Common myeloid progenitor, CD34-positive (primary cell): ENCODE data around the gene C5orf24.
"Not testable (repeated sequence)": the region's sequence is repeated elsewhere in the genome, so short reads cannot be mapped to it uniquely, and the experiment has no call there.

ENCODE experiments used
- CTCF ChIA-PET: fragments of 350-600 bp; sonication (Branson Sonifier 250); formaldehyde crosslinking; loops from one replicate; lab custom pipeline; 2021; ENCODE audit warnings: antibody characterized with exemption; lab: Charles Lee
- POLR2A ChIA-PET: fragments of 350-600 bp; sonication (Branson Sonifier 250); formaldehyde crosslinking; loops from one replicate; lab custom pipeline; 2021; ENCODE audit warnings: antibody characterized with exemption; lab: Charles Lee
- DNase-seq, 3 donors: peaks; one replicate each; pipeline versions ENCODE4 v3.0.0 to v3.0.0-alpha.2; 2013
- H3K27ac ChIP-seq, 2 experiments: 1 replicate in 1 of 2; 2 replicates in 1 of 2; pipeline ENCODE4 v1.7.0; 2013; ENCODE audit warnings: inconsistent platforms in 2 of 2, low read length in 2 of 2, mild to moderate bottlenecking in 2 of 2, low read depth in 1 of 2, moderate library complexity in 1 of 2; ENCODE audit not compliant: severe bottlenecking in 2 of 2, insufficient read depth in 1 of 2, poor library complexity in 1 of 2
- H3K27me3 ChIP-seq, 5 experiments: replicated peaks in 2 of 5; 1 replicate in 3 of 5; 2 replicates in 2 of 5; pipeline versions ENCODE4 v1.6.1 to v1.7.0; 2013; ENCODE audit warnings: low read length in 4 of 5, mild to moderate bottlenecking in 2 of 5, moderate library complexity in 2 of 5, inconsistent platforms in 1 of 5; ENCODE audit not compliant: insufficient read depth in 5 of 5, control insufficient read depth in 4 of 5
- H3K36me3 ChIP-seq, 4 experiments: 1 replicate in 2 of 4; 2 replicates in 2 of 4; pipeline versions ENCODE4 v1.6.1 to v1.7.0; 2013; ENCODE audit warnings: low read length in 3 of 4, control low read depth in 1 of 4, mild to moderate bottlenecking in 1 of 4; ENCODE audit not compliant: control insufficient read depth in 4 of 4, insufficient read depth in 4 of 4
- H3K4me1 ChIP-seq, 4 experiments: 1 replicate in 3 of 4; 2 replicates in 1 of 4; pipeline versions ENCODE4 v1.6.1 to v1.7.1; 2013; ENCODE audit warnings: low read length in 3 of 4, mild to moderate bottlenecking in 3 of 4, control low read depth in 1 of 4, inconsistent platforms in 1 of 4, moderate library complexity in 1 of 4; ENCODE audit not compliant: control insufficient read depth in 4 of 4, insufficient read depth in 4 of 4; ENCODE audit errors: control extremely low read depth in 1 of 4
- H3K4me3 ChIP-seq, 7 experiments: 1 replicate in 4 of 7; 2 replicates in 3 of 7; pipeline versions ENCODE4 v1.5.1 to v1.7.0; 2013; ENCODE audit warnings: mild to moderate bottlenecking in 7 of 7, low read length in 6 of 7, moderate library complexity in 6 of 7, inconsistent platforms in 2 of 7, low read depth in 2 of 7, control low read depth in 1 of 7; ENCODE audit not compliant: insufficient read depth in 4 of 7, control insufficient read depth in 1 of 7; ENCODE audit errors: extremely low read depth in 1 of 7
- H3K9me3 ChIP-seq, 5 experiments: 1 replicate in 4 of 5; 2 replicates in 1 of 5; pipeline versions ENCODE4 v1.6.1 to v1.7.1; 2013; ENCODE audit warnings: low read length in 4 of 5, mild to moderate bottlenecking in 2 of 5, inconsistent platforms in 1 of 5, low read depth in 1 of 5, moderate library complexity in 1 of 5; ENCODE audit not compliant: control insufficient read depth in 4 of 5, insufficient read depth in 2 of 5; ENCODE audit errors: control extremely low read depth in 1 of 5
- WGBS: methylation state at CpG from one replicate; pipeline ENCODE4 v1.1.5; 2013; ENCODE audit not compliant: insufficient coverage; 5-methylcytosine and 5-hydroxymethylcytosine counted together

C5orf24 gene

GRCh38 chr5:134849434-134849933, 3.7 kb downstream of the C5orf24 start:
- CTCF ChIA-PET = interaction anchor here (1.2 to 1.9 kb wide), 3 partner anchors 13 to 55 kb away, joined by 4 to 11 read pairs (median 4); partner anchors contain the start of gene PCBD2

GRCh38 chr5:134851307-134851923, 5.6 kb downstream of the C5orf24 start:
- peak; percentile 33 to 44 (median 41) for DNase-seq
- ChIA-PET POLR2A (no interaction called here), CTCF (interaction anchor here (0.7 to 1.2 kb wide), 7 partner anchors 9 to 113 kb away, joined by 3 to 5 read pairs (median 3); partner anchors contain the start of genes CAMLG and PCBD2)
- H3K27ac ChIP-seq = no peak overlapping the region
- H3K9me3 ChIP-seq = no peaks in the 10 kb centered on the region
- peaks cover 7 to 13% (median 11%) of the 10 kb centered on the region in 4 experiments for H3K4me1 ChIP-seq
- WGBS = no CpG with 5 or more reads among the region's 1 CpG
- H3K27me3 ChIP-seq = no peaks in the 10 kb centered on the region
- H3K4me3 ChIP-seq = no peak overlapping the region
- H3K36me3 ChIP-seq = peaks cover 6 to 35% (median 21%) of the 10 kb centered on the region in 4 experiments

More at GRCh38 chr5:134849434-134849933, 3.7 kb downstream of the C5orf24 start:
- H3K27me3 ChIP-seq, H3K4me3 ChIP-seq, H3K27ac ChIP-seq, DNase-seq, H3K9me3 ChIP-seq: not testable (repeated sequence)
- 100% methylated on average over 2 of the region's 7 CpGs for WGBS
- POLR2A ChIA-PET = interaction anchor here (0.6 kb wide), 1 partner anchor 15 kb away, joined by 3 read pairs; no protein-coding TSS in a partner anchor
- Histone ChIP-seq H3K36me3 (peaks cover 4 to 18% (median 7%) of the 10 kb centered on the region in 4 experiments), H3K4me1 (peaks cover 11 to 20% (median 16%) of the 10 kb centered on the region in 4 experiments)

- POLR2A ChIA-PET, H3K27ac ChIP-seq, CTCF ChIA-PET, H3K27me3 ChIP-seq, DNase-seq, H3K4me3 ChIP-seq, H3K9me3 ChIP-seq, H3K4me1 ChIP-seq: not testable (repeated sequence)
- H3K36me3 ChIP-seq = peaks cover 10 to 53% (median 33%) of the 10 kb centered on the region in 4 experiments
- no CpG with 5 or more reads among the region's 7 CpGs for WGBS
These were observed 10.7 kb downstream of the C5orf24 start for GRCh38 chr5:134856465-134856864.

DNA sequence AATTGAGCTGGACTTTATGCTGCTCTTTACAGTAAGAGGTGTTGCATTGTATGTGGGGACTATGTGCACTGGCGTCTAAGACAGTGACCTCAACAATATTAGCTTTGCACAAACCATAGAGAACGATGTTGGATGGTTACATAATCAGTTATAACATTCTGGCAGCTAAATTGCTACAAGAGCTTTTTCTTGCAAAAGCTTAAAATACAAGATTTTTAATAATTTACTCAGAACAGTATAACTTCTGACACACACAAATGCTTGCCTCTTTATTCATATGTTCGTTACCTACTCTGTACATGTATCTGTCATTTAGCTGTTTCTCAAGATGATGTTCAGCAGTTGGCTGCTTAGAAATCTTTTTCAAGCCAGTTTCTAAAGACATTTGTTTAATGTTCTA, 11.6 kb downstream of the C5orf24 start:
- Histone ChIP-seq H3K9me3 (no peaks in the 10 kb centered on the region), H3K36me3 (peaks cover 9 to 48% (median 31%) of the 10 kb centered on the region in 4 experiments), H3K27ac (no peak overlapping the region), H3K4me1 (no peaks in the 10 kb centered on the region), H3K4me3 (no peak overlapping the region), H3K27me3 (no peaks in the 10 kb centered on the region)
- CTCF ChIA-PET = interaction anchor here (1.1 kb wide), 1 partner anchor 47 kb away, joined by 3 read pairs; the partner anchor contains the start of gene PCBD2
- DNase-seq = no peak
- 95% methylated on average over 3 of the region's 3 CpGs for WGBS
- POLR2A ChIA-PET = no interaction called here

DNA sequence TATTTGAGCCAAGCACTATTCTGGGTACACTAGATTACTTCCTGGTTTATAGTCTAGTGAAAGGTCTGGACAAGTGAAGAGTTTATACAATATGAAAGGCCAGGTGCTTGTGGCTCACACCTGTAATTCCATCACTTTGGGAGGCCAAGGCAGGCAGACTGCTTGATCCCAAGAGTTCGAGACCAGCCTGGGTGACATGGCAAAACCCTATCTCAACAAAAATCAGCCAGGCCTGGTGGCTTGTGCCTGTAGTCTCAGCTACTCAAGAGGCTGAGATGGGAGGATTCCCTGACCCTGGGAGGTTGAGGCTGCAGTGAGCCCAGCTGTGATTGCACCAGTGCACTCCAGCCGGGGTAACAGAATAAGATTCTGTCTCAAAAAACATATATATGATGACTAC, 18.9 kb downstream of the C5orf24 start:
- no peaks in the 10 kb centered on the region for H3K4me1 ChIP-seq
- ChIA-PET POLR2A (no interaction called here), CTCF (interaction anchor here (1.2 to 1.5 kb wide), 2 partner anchors 10 to 13 kb away, joined by 3 to 5 read pairs; no protein-coding TSS in a partner anchor)
- H3K9me3 ChIP-seq = no peaks in the 10 kb centered on the region
- H3K4me3 ChIP-seq = no peak overlapping the region
- no peak overlapping the region for H3K27ac ChIP-seq
- H3K27me3 ChIP-seq = no peaks in the 10 kb centered on the region
- DNase-seq = no peak
- H3K36me3 ChIP-seq = peaks cover 2 to 8% (median 6%) of the 10 kb centered on the region in 4 experiments
- 100% methylated on average over 1 of the region's 2 CpGs for WGBS

DNA sequence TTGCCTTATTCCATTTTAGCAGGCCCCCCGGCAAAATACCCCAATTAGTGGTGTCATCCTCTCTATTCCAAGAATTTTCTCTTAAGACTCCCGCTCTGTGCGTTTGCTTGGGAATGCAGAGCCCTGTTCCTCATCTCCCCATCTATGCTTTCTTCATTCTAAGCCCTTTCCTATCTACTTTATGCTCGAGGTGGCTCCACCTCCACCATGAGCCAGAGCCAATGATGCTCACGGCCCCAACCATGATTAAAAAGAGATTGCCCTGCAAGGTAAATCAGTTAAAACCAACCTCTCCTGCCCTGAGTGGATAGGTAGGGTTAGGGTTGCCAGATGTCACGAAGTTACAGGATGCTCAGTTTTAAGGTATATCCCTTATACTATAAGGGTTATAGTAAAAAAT, 27.7 kb downstream of the C5orf24 start:
- H3K27ac ChIP-seq = peak overlapping the region in 1 of 2 experiments; percentile 85
- peaks cover 0 to 23% (median 15%) of the 10 kb centered on the region in 4 experiments for H3K4me1 ChIP-seq
- POLR2A ChIA-PET = interaction anchor here (1.6 kb wide), 1 partner anchor 31 kb away, joined by 8 read pairs; the partner anchor contains the start of gene PCBD2
- H3K36me3 ChIP-seq = peaks cover 0 to 3% (median 1%) of the 10 kb centered on the region in 4 experiments
- no peaks in the 10 kb centered on the region for H3K9me3 ChIP-seq
- WGBS = 94% methylated on average over 3 of the region's 6 CpGs
- H3K4me3 ChIP-seq = peak overlapping the region in 6 of 7 experiments; percentile 49 to 93 (median 86)
- CTCF ChIA-PET = interaction anchor here (1.3 to 1.5 kb wide), 2 partner anchors 13 to 28 kb away, joined by 3 to 6 read pairs; no protein-coding TSS in a partner anchor
- peak in 1 of 3 donors; percentile 18 for DNase-seq
- no peaks in the 10 kb centered on the region for H3K27me3 ChIP-seq
